Peyer's patch (tissue), 4 donors: Measurements from ENCODE around the gene CYP27C1. TPM values are rescaled to one million over a fixed set of nuclear protein-coding genes. Genes with fewer than 3 reads are reported as not detected.
A peak's percentile ranks its signal among the peaks of the same experiment; 100 is the strongest.

Experiments
- DNase-seq, 3 donors: peaks; one replicate each; pipeline ENCODE4 v3.0.0-alpha.2; 2017 to 2019
- H3K27ac ChIP-seq, 4 donors: fragments of 200-600 bp; sonication (generic); one replicate each; pipeline ENCODE4 v1.5.1; 2016 to 2019
- H3K27me3 ChIP-seq, 2 donors: fragments of 200-600 bp; sonication (generic); one replicate each; pipeline ENCODE4 v1.5.1; 2019
- H3K36me3 ChIP-seq, 3 donors: fragments of 200-600 bp; sonication (generic); one replicate each; pipeline ENCODE4 v1.5.1; 2016 to 2019
- H3K4me1 ChIP-seq, 4 donors: fragments of 200-600 bp; sonication (generic); one replicate each; pipeline ENCODE4 v1.5.1; 2016 to 2019
- H3K4me3 ChIP-seq, 4 donors: fragments of 200-600 bp; sonication (generic); 1 replicate in 3 of 4; 2 replicates in 1 of 4; pipeline ENCODE4 v1.5.1; 2016 to 2019; ENCODE audit warnings: mild to moderate bottlenecking in 1 of 4
- H3K9me3 ChIP-seq, 4 donors: fragments of 200-600 bp; sonication (generic); one replicate each; pipeline ENCODE4 v1.5.1; 2016 to 2019; ENCODE audit warnings: mild to moderate bottlenecking in 1 of 4
- POLR2A ChIP-seq, 2 donors: fragments of 450-650 bp; IDR thresholded peaks; one replicate each; pipeline ENCODE4 v1.5.1; 2017; ENCODE audit warnings: antibody characterized with exemption in 2 of 2, mild to moderate bottlenecking in 2 of 2, moderate library complexity in 2 of 2
- total RNA-seq, 4 donors: library from RNA; depleted of rRNA; stranded (reverse); fragments of >200 nt; gene quantifications; one replicate each; pipeline ENCODE4 v1.1.0, GENCODE V29; 2016
- TF ChIP-seq, protein P1 (sequence below), 6 experiments: fragments of 450-650 bp in 4 of 6; fragments of 200-600 bp in 2 of 6; sonication (generic) in 1 of 6; IDR thresholded peaks; one replicate each; pipeline ENCODE4 v1.5.1; 2017 to 2019; ENCODE audit warnings: antibody characterized with exemption in 6 of 6, mild to moderate bottlenecking in 3 of 6, moderate library complexity in 1 of 6

CYP27C1 gene
- total RNA-seq, 4 donors from 2014 or later = 0.13 TPM; not detected in 3

DNA sequence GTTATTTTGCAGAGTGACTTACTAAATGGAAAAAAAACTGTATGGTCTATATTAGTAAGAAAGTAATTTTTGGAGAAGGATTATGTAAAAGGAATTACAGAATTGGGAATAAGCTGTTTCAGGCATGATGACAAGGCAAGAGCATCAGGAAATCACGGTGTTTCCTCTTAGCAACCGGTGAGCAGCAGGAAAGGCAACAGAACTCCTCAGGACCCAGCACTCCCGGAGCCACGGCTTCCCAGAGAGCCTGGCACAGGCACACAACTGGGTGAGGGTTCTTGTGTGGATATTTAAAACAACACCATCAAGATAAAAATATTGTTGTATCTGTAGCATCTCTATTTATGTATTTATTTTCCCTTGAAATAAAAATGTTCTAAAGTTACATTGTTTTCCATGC is 34.4 kb downstream of the CYP27C1 start:
- Histone ChIP-seq H3K36me3 (no peaks in the 10 kb centered on the region), H3K27ac (no peak overlapping the region), H3K4me1 (no peaks in the 10 kb centered on the region), H3K4me3 (no peak overlapping the region), H3K27me3 (no peaks in the 10 kb centered on the region), H3K9me3 (no peaks in the 10 kb centered on the region)
- no peak for DNase-seq
- no peak for TF ChIP-seq POLR2A (IDR thresholded peaks at IDR 0.05)
- TF ChIP-seq, protein P1, sequence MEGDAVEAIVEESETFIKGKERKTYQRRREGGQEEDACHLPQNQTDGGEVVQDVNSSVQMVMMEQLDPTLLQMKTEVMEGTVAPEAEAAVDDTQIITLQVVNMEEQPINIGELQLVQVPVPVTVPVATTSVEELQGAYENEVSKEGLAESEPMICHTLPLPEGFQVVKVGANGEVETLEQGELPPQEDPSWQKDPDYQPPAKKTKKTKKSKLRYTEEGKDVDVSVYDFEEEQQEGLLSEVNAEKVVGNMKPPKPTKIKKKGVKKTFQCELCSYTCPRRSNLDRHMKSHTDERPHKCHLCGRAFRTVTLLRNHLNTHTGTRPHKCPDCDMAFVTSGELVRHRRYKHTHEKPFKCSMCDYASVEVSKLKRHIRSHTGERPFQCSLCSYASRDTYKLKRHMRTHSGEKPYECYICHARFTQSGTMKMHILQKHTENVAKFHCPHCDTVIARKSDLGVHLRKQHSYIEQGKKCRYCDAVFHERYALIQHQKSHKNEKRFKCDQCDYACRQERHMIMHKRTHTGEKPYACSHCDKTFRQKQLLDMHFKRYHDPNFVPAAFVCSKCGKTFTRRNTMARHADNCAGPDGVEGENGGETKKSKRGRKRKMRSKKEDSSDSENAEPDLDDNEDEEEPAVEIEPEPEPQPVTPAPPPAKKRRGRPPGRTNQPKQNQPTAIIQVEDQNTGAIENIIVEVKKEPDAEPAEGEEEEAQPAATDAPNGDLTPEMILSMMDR (IDR thresholded peaks at IDR 0.05) = no peak

DNA sequence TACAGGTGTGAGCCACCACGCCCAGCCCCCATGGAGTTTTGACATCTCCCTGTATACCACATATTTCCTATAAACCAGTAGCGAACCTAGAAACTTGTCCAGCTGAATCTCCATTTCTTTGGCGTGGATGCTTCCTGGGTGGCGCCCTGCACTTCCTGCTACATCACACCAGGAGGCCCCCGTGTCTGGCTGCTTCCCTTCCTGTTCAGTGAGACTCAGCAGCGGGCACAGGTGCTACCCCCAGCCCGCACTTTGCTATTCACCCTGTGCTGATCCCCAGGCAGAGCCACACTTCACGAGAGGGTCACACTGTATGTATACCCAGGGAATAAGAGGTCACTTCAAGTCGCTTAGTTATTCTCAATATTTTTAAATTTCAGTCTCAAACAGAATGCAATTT is 35.0 kb downstream of the CYP27C1 start:
- Histone ChIP-seq H3K4me3 (no peak overlapping the region), H3K9me3 (no peaks in the 10 kb centered on the region), H3K27me3 (no peaks in the 10 kb centered on the region), H3K4me1 (no peaks in the 10 kb centered on the region), H3K27ac (no peak overlapping the region), H3K36me3 (no peaks in the 10 kb centered on the region)
- DNase-seq = peak in 1 of 3 donors; percentile 42
- TF ChIP-seq, protein P1 (IDR thresholded peaks at IDR 0.05) = no peak
- no peak for TF ChIP-seq POLR2A (IDR thresholded peaks at IDR 0.05)

DNA sequence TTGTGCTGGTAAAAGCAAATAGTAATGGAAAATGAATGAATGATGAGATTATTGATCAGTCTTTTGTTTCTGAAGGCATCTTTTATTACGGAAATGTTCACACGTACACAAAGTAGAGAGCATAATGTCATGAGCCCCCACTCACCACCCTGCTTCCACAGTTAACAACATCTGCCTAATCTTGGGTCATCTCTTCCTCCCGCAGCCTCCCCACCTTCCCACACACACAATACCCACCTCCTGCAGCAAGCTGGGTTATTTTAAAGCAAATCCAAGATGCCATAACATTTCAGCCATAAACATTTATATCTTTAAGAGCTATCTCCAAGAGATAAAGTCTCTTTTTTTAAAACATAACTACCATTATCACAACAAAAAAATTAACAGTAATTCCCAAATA is 36.3 kb downstream of the CYP27C1 start:
- no peak for TF ChIP-seq POLR2A (IDR thresholded peaks at IDR 0.05)
- TF ChIP-seq, protein P1 (IDR thresholded peaks at IDR 0.05) = no peak
- no peak overlapping the region for H3K27ac ChIP-seq
- no peaks in the 10 kb centered on the region for H3K9me3 ChIP-seq
- H3K36me3 ChIP-seq = no peaks in the 10 kb centered on the region
- H3K4me1 ChIP-seq = no peaks in the 10 kb centered on the region
- H3K27me3 ChIP-seq = no peaks in the 10 kb centered on the region
- H3K4me3 ChIP-seq = no peak overlapping the region
- DNase-seq = no peak

DNA sequence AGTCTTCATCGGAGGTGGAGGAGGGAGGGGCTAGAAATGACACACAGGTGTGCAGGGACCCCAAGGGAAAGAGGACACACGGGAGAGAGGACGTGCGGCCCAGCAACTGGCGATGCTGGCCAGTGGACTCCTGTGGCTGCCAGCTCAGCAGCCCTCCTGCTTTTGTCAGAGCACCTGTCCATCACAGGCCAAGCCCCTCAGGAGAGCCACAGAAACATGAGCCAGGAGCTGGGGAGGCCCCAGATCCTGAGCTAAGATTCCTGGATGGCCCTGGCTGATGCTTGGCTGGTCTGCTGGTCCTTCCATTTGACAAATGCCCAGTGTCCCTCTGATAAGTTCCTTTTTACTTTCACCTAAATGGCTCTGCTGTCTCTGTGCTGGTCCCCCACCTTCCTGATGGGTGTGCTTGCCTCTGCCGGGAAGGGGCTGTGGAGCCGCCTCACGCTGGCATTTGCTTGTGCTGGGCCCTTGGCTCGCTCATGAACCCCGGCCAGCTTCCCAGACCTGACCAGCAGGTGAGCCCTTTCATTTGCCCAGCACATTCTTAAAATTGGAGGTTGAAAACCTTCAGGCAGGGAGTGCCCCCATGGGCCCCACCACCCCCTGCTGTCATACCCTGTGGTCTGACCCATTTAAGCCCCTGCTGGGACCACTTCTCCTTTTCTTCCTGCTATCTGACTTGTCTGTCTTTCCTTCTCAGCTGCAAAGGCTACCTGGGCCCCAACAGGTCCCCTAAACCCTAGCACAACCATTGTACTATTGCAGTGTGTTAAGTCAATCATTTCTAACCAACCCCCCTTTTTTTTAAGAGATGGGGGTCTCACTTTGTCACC is 37.3 kb downstream of the CYP27C1 start:
- no peak overlapping the region for H3K27ac ChIP-seq
- no peaks in the 10 kb centered on the region for H3K36me3 ChIP-seq
- no peaks in the 10 kb centered on the region for H3K9me3 ChIP-seq
- DNase-seq = no peak
- H3K4me1 ChIP-seq = no peaks in the 10 kb centered on the region
- H3K4me3 ChIP-seq = no peak overlapping the region
- H3K27me3 ChIP-seq = no peaks in the 10 kb centered on the region
- TF ChIP-seq, protein P1 (IDR thresholded peaks at IDR 0.05) = no peak
- TF ChIP-seq POLR2A (IDR thresholded peaks at IDR 0.05) = no peak

DNA sequence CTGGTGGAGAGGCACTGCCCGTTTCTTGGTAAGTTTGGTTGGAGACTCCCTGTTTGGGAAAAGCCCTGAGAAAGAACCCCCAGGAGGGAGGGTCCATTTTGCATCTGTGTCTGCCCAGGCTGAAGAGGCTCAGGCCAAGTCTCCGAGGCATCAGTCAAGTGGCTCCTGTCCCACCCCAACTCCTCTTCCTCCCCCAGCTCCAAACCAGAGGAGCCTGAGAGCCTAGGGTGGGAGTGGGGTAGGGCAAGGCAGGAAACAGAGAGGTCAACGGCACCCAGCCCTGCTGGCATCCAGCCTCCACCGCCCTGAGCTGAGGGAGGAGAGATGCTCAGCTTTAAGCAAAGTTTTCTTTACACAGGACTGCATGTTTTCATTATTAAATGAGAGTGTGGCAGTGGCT is 38.2 kb downstream of the CYP27C1 start:
- H3K27me3 ChIP-seq = no peaks in the 10 kb centered on the region
- no peaks in the 10 kb centered on the region for H3K9me3 ChIP-seq
- no peak overlapping the region for H3K27ac ChIP-seq
- no peak for DNase-seq
- no peak overlapping the region for H3K4me3 ChIP-seq
- TF ChIP-seq POLR2A (IDR thresholded peaks at IDR 0.05) = no peak
- TF ChIP-seq, protein P1 (IDR thresholded peaks at IDR 0.05) = no peak
- H3K4me1 ChIP-seq = no peaks in the 10 kb centered on the region
- H3K36me3 ChIP-seq = no peaks in the 10 kb centered on the region
